Measurements from ENCODE around the gene CCDC106.

- TF ChIP-seq, protein P1, sequence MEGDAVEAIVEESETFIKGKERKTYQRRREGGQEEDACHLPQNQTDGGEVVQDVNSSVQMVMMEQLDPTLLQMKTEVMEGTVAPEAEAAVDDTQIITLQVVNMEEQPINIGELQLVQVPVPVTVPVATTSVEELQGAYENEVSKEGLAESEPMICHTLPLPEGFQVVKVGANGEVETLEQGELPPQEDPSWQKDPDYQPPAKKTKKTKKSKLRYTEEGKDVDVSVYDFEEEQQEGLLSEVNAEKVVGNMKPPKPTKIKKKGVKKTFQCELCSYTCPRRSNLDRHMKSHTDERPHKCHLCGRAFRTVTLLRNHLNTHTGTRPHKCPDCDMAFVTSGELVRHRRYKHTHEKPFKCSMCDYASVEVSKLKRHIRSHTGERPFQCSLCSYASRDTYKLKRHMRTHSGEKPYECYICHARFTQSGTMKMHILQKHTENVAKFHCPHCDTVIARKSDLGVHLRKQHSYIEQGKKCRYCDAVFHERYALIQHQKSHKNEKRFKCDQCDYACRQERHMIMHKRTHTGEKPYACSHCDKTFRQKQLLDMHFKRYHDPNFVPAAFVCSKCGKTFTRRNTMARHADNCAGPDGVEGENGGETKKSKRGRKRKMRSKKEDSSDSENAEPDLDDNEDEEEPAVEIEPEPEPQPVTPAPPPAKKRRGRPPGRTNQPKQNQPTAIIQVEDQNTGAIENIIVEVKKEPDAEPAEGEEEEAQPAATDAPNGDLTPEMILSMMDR (conservative IDR thresholded peaks at IDR 0.05) = no peak
- no peak for TF ChIP-seq ZFX (IDR thresholded peaks at IDR 0.05)
Measured at GRCh38 chr19:55643887-55644176, 4.2 kb upstream of the CCDC106 start.

Data from C4-2B (cell line).